HG03520 (cell line): ENCODE measurements around the gene CCDC116.
A peak's percentile ranks its signal among the peaks of the same experiment; 100 is the strongest.
"Not testable (repeated sequence)": the region's sequence is repeated elsewhere in the genome, so short reads cannot be mapped to it uniquely, and the experiment has no call there.

Experiments
- ATAC-seq: cut with Tn5 transposase; IDR thresholded peaks from one replicate; pipeline ENCODE4 v1.9.1; 2021; ENCODE audit warnings: mild to moderate bottlenecking, moderate library complexity; ENCODE audit not compliant: unreplicated experiment

Gene CCDC116, protein sequence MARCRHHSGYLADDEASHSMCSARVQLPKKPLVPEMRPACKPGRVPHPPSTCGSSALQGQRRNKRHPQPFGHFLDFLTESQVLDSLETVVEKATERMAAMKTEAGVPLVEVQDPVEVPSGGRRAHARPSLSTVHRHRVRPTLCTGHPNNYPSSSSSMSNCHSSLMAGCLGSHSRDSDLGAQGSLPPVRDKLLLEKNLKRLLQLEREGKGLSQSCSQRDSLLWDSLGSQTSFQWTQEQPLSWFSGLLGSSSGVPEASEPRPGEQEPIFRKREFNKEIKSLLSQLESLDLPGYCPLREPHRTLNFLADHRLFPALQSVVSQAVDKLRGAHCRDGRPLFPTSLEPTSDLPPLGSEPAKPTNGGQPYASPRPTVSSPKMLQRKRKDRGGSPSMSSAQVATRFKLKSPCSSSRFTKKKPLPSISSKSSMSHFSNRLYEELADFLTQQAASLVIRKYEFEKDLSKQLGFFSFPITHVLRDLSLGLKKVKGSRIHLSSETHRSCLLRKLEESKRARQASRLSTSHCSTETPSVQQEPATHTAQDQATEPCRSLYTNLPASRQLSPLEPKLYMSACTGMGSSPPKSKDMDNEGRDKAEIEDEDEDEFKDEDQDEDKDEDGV

DNA sequence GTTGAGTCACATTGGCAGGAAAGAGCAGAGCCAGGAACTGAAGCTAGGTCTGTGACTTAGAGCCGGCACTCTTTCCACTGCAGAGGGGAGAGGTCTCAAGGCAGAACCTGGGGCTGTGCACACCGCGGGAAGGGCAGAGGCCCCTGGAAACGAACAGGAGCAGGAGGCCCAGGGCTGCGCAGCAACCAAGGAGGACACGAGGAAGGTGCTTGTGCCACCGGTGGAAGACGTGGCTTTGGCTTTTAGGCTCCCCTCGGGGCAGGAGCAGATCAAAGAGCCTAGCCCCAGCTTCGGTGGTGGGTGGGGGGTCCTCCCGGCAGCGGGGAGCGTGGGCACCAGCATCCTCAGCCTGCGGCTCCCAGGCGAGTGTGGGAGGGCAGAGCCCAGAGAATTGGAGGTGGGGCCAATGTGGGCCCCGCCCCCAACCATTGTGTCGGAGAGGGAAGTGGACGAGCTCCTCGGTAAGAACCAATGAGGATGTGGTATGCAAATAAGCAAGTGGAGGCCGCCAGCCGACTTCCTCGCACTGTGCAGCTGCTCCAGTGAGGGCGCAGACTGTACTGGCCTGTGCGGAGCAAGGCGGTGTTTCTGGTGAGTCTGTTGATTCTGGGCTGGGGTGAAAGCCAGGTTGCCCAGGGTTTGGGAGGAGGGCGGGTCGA is at the start of gene CCDC116:
TSS of gene CCDC116 (plus strand) at position 524 of the 659 bp plus-strand sequence. CDS start 422 bp downstream, outside the sequence.
- ATAC-seq: no peak

DNA sequence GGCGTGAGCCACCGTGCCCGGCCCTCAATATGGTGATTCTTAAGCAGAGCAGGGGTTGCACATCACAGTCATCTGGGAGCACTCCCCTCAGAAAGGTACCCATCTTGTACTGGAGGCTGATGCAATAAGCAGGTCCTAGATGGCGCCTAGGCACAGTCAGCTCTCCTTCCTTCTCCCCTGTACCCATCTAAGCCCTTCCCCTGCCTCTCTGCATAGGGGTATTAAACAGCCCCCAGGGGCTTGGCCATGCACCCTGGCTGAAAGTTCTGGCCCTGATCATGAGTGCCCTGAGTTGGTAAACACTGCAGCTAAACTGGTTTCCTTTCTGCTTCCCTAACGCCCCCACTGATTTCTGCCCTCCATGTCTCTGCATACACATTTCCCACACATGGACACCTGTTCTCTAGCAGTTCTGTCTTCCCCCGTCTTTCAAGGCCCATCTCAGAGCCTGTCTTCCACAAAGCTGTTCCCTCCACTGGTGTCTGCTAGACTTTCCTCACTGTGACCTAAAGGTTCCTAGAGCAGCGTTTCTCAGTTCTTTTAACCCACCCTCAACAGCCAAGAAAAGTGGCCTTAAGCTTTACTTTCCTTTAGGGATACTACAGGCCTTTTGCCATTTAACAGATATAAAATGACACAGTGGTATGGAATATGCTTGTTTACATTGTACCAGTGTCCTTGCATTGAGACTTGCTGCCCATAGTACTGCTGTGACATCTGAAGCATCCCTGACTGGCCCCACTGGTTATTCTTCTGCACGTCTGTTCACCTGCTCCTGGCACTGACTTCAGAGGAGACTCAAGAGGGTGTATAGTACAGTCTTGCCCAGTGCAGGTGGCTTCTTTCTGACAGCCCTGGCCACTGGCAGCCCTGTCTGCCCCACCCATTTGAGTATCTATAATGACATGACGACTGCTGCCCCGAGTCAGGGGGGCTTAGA is 49.5 kb upstream of the CCDC116 start:
- no peak for ATAC-seq

DNA sequence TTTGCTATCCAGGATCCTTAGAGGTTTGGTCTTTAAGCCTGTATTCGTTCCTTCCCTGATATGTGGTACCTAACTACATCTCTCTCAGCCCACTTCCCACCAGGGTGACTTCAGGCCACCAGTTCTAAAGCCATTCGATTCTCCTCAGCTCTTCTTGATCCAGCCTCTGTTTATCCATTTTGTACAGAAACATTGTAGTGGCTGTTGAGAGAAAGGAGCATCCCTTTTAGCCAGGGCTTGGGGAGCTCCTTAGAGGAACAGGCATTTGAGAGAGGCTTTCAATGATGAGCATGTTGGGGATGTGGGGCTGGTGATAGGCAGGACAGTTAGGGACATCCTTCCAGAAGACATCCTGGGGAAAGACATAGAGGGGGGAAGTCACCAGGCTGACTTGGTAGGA is 47.2 kb upstream of the CCDC116 start:
- no peak for ATAC-seq

DNA sequence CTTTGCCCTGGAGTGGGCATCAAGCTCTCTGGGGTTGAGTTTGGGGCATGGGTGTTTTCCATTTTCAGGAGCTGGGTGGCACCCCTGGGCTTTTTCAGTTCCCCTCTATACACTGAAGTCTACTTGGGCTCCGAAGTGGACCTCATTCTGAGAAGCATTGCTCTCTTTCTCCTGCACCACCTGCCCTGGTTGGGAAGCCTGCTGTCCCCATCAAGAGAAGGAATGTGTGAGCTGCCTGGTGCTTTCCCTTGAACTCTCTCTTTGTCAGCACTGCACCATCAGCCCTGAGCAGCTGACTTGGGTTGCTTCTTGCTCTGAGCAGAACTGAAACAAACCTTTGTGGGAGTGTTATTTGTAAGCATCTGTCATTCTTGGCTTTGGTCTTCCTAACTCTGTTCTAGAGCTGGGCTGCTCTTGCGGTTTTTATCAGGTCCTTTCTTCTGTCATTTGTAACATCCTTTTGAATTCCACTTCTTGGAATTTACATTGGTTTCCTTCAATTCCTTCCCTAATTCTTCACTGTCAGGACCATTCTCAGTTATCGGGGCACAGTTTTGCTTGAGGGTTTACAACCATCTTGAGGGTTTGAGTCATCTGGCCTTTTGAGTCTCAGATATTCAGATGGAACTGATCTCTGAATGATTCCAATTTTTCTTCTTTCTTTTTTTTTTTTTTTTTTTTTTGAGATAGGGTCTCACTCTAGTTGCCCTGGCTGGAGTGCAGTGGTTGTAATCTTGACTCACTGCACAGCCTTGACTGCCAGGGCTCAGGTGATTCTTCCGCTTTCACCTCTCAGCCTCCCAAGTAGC is 44.6 kb upstream of the CCDC116 start:
- ATAC-seq: peak; percentile 60

DNA sequence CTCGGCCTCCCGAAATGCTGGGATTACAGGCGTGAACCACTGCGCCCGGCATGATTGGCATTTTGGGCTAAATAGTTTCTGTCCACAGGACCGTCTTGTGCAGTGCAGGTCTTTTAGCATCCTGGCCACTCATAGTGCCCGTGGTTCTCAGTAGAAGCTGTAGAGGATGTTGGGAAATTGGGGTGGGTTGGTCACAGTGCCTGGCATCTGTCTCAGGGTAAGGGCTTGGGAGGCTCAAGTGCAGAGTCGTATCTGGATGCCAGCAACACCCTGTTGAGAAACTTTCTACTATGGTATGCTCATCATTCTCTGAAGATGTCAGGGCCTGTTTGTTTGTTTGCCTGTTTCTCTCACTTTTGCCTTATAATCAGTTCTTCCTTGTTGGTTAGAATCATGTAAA is 43.2 kb upstream of the CCDC116 start:
- no peak for ATAC-seq

DNA sequence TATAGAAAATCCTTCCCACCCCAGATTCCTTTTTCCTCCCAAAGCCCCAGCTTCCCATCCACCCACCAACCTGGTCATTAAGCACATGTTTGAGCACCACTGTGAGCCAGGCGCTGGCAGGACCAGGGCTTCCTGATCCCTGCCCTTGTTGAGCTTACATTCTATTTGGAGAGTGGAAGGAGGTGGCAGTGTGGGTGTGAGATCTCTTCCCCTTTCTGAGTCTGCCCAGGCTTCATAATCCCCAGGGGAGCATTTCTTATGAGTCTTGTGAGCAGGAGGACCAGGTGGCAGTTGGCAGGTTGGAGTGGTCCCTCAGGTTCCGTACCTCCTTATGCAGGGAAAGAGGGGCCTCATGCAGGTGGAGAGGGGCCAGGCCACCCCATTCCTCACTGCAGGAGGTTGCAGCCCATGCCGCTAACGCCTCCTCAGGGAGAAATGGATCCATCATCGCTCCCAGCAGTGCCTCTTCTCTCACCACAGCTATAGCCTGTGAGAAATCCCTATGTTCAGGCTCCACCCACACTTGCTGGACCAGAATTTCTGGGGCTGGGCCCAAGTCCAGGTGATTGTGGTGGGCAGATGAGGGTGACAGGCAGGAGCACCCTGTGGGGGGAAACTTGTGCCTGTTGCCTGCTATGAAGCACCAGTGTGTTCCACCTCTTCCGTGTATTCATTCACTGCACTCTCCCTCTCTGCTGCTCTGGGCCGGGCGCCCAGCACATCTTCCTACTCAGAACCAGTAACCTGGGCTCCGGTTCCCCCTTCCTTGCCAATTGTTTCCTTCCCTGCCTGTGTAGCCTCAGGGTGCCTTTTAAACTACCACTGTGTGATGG is 41.5 kb upstream of the CCDC116 start:
- no peak for ATAC-seq

DNA sequence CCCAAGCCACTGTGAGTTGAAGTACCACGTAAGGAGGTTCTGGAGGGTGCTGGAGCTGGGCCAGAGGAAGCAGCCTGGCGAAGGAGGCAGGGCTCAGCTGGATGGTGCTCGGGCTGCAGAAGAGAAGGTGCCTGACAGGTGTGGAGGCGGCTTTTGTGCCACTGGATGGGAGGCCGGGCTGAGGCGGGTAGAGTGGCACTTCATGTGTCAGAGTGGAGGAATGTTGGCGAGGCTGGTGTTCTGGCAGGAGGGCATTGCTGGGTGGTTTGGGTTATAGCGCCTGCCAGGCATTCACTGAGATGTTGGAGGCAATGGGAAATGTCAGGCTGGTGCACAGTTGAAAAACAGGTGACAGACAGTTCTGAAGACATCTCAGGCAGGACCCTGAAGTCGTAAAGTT is 40.9 kb upstream of the CCDC116 start:
- no peak for ATAC-seq

DNA sequence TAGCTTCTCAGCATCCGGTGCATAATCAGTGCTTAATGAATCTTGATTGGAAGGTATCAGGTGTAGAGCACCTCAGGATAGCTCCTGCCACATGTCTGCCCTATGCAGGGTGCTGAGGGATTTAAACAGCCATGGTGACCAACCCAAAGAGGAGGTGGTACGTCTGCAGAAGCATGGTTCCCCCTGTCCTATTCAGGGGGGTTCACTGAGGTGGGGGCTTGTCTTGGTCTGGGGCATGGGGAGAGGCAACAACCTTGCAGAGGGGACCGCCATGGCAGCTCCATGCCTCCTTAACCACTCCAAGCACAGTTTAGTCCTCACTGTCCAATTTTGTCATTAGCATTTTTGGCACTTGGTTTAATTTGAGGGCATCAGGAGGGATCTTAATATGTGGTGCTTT is 40.1 kb upstream of the CCDC116 start:
- no peak for ATAC-seq

DNA sequence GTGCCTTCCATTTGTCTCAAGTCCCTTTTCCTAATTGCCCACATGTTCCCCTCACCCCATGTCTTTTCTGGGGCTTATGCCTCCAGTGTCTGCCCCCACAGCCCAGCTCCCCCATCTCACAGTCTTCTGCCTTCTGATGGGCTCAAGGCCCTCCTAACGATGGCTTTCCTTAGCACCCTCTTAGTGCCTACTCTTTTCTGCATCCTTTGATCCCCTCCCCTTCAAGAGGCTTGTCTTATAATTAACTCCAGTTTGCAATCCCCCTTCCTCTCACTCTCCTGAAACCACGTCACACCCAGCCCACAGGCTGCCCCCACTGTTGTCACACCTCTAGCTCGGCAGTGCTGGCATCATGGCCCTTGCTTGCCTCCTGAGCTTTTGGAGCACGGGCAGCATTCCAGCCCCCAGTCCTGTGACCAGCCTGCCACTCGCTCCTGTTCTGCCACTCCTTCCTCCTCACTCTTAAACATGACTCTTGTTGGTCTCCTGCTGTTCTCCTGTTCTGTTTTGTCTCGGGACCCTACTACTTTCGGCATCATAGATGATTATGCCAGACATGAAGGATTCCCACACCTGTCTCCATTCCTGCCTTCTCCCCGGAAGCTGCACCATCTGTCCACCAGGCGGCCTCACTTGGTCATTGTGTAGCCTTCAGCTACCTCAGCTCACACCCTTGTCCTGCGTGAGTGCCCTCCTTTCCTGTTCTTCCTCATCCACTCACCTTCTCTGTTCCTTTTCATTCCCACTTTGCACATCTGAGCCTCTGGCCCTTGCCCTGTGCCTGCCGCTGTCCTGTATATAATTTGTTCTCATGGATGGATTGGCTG is 38.9 kb upstream of the CCDC116 start:
- no peak for ATAC-seq

DNA sequence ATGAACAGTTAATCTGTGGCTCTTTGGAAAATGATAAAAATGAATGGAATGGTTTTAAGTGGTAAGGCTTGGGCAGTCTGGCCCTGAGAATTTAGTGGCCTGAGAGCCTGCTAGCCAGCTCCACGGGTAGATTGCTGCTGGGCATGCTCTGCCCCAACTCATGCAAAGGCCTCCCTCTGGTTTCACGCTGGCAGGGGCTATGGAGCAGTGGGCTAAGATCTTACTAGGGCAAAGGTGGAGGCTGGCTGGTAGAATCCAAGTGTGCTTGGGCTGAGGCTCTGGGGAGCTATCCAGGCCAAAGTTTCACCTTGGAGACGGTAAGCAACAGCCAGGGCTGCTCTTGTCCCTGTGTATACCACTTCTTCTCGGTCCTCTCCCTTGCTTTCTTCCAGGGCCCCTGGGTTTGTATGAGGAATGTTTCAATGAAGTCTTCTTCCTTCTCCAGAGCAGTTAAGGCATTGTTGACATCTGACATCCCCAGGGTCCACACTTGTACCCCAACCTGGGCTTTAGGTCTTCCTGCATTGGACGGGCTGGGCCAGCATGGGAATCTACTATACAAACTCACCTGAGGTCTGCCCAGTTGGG is 37.6 kb upstream of the CCDC116 start:
- ATAC-seq: no peak

DNA sequence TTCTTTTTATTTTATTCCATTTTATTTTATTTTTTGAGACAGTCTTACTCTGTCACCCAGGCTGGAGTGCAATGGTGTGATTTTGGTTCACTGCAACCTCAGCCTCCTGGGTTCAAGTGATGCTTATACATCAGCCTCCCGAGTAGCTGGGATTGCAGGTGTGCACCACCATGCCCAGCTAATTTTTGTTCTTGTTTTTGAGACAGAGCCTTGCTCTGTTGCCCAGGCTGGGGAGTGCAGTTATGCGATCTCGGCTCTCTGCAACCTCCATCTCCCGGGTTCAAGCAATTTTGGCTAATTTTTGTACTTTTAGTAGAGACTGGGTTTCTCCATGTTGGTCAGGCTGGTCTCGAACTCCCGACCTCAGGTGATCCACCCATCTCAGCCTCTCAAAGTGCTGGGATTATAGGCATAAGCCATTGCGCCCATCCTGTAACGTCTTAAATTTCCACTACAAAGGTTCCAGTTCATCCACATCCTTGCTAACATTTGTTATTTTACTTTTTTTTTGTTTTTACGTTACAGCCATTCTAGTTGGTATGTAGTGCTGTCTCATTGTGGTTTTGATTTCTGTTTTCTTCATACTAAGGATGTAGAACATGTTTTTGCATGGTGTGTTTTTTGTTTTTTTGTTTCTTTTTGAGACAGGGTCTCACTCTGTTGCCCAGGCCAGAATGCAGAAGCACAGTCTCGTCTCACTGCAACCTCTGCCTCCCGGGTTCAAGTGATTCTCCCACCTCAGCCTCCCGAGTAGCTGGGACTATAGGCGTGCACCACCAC is 36.0 kb upstream of the CCDC116 start:
- not testable (repeated sequence) for ATAC-seq

DNA sequence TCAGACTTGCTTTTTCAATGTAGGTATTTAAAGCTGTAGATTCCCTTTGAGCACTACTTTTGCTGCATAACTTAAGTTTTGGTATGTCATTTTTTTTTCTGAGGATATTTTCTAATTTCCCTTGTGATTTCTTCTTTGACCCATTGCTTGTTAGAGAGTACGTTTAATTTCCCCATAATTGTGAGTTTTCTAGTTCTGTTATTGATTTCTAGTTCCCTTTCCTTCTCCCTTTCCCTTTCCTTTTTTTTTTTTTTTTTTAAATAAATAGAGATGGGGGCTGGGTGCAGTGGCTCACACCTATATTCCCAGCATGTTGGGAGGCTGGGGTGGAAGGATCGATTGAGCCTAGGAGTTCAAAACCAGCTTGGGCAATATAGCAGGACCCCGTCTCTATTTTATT is 34.3 kb upstream of the CCDC116 start:
- ATAC-seq: no peak

DNA sequence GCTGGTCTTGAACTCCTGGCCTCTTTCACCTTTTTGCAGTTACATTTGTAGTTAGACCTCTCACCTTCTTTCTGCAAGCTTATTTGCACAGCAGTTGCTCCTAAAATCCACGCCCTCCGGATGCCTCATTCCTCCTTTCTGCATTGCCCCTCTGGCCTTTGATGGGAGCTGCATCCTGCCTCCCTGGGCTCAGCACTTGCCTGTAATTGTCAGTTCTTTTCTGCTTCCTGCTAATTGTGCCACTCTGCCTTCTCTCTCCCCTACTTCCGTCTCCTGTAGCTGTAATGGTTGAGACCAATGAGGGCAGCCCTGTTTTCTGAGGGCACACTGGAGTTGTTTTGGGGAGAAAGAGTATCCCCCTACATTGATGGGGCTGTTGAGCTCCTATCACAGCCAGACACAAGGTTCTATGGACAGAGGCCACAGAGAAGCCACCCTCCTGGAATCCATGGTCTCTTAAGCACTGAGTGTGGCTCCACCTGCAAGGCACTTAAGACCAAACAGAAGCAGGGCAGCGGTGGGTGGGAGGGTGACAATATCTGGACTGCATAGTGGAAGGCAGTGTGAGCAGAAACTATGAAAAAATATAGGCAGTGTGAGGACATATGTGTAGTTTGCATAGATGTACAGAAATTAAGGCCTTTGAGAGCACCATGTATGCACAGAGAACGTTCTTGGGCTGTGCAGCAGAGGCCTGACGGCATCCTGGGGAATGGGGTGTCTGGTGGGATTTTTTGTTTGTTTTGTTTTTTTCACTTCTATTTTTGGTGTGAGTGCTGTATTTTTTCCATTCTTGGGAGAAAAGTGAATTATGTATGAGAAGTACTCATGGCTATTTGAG is 33.3 kb upstream of the CCDC116 start:
- no peak for ATAC-seq

DNA sequence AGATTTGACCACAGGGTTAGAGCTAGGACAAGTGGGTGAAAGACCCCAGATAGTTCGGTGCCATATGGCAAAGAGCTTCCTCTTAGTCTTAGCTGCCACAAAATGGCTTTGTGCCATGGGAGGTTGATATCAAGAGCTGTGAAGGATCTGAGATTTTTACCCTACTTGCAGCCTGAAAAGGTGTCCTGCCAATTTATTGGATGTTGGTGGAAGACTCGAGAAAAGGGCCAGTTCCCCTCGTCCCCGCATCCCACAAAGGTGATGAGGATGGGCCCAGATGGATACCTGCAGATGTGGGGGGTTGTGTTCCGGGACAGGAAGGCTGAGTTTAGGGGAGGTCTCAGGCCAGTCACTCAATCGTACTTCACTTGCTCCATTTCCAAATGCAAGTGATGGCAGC is 30.0 kb upstream of the CCDC116 start:
- ATAC-seq: no peak

DNA sequence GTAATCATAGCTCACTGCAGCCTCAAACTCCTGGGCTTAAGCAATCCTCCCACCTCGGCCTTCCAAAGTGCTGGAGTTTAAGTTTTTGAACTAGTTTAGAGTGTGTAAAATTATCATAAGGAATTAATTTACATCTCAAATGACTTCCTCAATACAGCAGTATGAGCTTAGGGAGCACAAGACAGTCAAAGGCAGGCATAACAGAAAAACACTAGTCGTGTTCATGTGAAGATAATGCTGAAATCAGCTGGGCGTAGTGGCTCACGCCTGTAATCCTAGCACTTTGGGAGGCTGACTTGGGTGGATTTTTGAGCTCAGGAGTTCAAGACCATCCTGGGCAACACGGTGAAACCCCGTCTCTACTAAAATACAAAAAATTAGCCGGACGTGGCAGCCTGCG is 28.6 kb upstream of the CCDC116 start:
- no peak for ATAC-seq

DNA sequence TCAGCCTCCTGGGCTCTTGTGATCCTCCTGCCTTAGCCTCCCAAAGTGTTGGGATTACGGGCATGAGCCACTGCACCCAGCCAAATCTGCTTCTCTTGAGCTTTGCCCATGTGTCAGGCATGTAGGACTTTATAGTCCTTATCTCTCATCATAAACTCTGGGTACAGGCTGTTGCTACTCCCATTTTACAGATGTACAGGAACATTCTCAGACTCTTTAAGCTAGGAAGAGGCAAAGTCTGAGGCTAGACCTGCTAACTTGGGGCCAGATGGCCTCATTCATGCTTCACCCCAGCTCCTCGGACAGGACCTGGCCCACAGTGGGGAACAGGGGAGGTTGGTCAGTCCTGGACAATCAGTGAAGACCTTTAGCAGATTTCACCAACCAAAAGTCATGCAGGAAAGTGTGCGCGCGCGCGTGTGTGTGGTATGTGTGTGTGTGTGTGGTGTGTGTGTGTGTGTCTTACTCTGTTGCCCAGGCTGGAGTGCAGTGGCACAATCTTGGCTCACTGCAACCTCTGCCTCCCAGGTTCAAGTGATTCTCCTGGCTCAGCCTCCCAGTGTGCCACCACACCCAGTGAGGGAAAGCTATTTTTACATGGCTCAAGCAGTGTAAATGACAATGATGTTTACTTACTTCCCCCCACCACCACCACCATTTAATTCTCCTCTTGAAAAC is 26.5 kb upstream of the CCDC116 start:
- no peak for ATAC-seq
